H1 (cell line): ENCODE data around the gene SLC22A15. TPM values are rescaled to one million over a fixed set of nuclear protein-coding genes. Genes with fewer than 3 reads are reported as not detected.

Experiments
- CTCF ChIP-seq, 3 experiments: IDR thresholded peaks; 1 replicate in 2 of 3; 2 replicates in 1 of 3; pipeline versions ENCODE4 v1.5.1 to v1.6.1; 2011; ENCODE audit warnings: low read length in 3 of 3, mild to moderate bottlenecking in 3 of 3, inconsistent platforms in 2 of 3, low read depth in 1 of 3, moderate library complexity in 1 of 3; ENCODE audit not compliant: insufficient read depth in 1 of 3; ENCODE audit errors: control extremely low read depth in 1 of 3
- polyA plus RNA-seq, 7 experiments: library from polyadenylated mRNA; depleted of rRNA in 3 of 7; stranded (reverse) in 5 of 7; unstranded in 2 of 7; fragments of >200 nt in 5 of 7; fragments of 200-250 nt in 2 of 7; gene quantifications; 1 replicate in 5 of 7; 2 replicates in 1 of 7; 4 replicates in 1 of 7; pipeline versions ENCODE4 v1.2.1 to v1.2.3, GENCODE V29; 2011 to 2013; ENCODE audit warnings: missing spikeins in 2 of 7, mixed read lengths in 2 of 7
- total RNA-seq: library from RNA; stranded (reverse); fragmentation: NEBNext Ultra II Directional; extraction: Animal tissue kit (Norgen Biotek cat#: 25700); gene quantifications from 2 replicates; pipeline ENCODE4 v1.2.1, GENCODE V29; 2021

Gene SLC22A15
- total and polyA plus RNA-seq, 2 of the 8 experiments (the other 6 are each of a cell fraction or from before 2014, with no cell fraction given) = 3.2 to 3.3 TPM

- peak; percentile 16 to 82 (median 70) for TF ChIP-seq CTCF (IDR thresholded peaks at IDR 0.05; ENCODE audit: control extremely low read depth in 1 of 3, insufficient read depth in 1 of 3, low read depth in 1 of 3, low read length in 3 of 3)
These were observed 5.0 kb downstream of the SLC22A15 start (continued) for GRCh38 chr1:115980998-115981993.
